ENCODE results near the gene DNAJA2.

DNA sequence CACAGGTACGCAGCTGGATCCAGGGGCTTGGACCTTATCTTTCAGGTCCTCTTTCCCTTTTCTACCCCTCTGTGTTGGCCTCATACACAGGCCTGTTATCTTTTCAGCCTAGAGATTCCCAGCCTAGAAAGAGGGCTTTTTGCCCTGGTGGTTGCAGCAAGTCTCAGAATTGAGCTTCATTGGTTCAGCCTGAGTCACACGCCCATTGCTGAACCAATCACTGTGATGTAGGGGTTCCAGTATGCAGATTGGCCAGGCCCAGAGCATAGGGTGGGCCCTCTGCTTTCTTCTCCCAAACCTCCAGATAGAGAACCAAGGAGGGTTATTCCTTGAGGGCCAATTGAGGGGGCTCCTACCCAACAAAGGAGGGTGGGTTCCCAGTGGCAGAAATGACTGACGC, 56.5 kb downstream of the DNAJA2 start:
- TF ChIP-seq TEAD4 (IDR thresholded peaks at IDR 0.05; ENCODE audit: low read depth, low read length) = no peak
- no peak for TF ChIP-seq CTCF (IDR thresholded peaks at IDR 0.05; ENCODE audit: control extremely low read depth in 1 of 3, insufficient read depth in 1 of 3, low read depth in 1 of 3, low read length in 3 of 3)
- no peak for TF ChIP-seq SIX5 (IDR thresholded peaks at IDR 0.05; ENCODE audit: low read depth, low read length)
- TF ChIP-seq BRCA1 (IDR thresholded peaks at IDR 0.05; ENCODE audit: low read depth, low read length) = no peak
- no peak for TF ChIP-seq KDM1A (IDR thresholded peaks at IDR 0.05; ENCODE audit: borderline replicate concordance, low read length)
- TF ChIP-seq RFX5 (IDR thresholded peaks at IDR 0.05; ENCODE audit: borderline replicate concordance, low read depth, low read length) = no peak
- TF ChIP-seq EZH2 (IDR thresholded peaks at IDR 0.05; ENCODE audit: low read depth, low read length, severe bottlenecking) = no peak
- TF ChIP-seq KDM4A (IDR thresholded peaks at IDR 0.05; ENCODE audit: low read depth, low read length, severe bottlenecking) = no peak
- no peak for TF ChIP-seq EP300 (IDR thresholded peaks at IDR 0.05; ENCODE audit: borderline replicate concordance in 1 of 2, low read depth in 2 of 2, low read length in 2 of 2)
- TF ChIP-seq EGR1 (IDR thresholded peaks at IDR 0.05; ENCODE audit: borderline replicate concordance, low read depth, low read length) = no peak
- TF ChIP-seq SRF (IDR thresholded peaks at IDR 0.05; ENCODE audit: low read depth, low read length) = no peak
- TF ChIP-seq POLR2AphosphoS5 (IDR thresholded peaks at IDR 0.05; ENCODE audit: low read depth, low read length) = no peak
- TF ChIP-seq POU5F1 (IDR thresholded peaks at IDR 0.05; ENCODE audit: low read depth, low read length) = no peak
- no peak for TF ChIP-seq RAD21 (IDR thresholded peaks at IDR 0.05 in 1 of 2, conservative IDR thresholded peaks at IDR 0.05 in 1 of 2; ENCODE audit: low read depth in 2 of 2, low read length in 2 of 2)

Measured in H1 (cell line).